T follicular helper cell (primary cell): ENCODE data around the gene SPECC1L.
"Not testable (repeated sequence)": the region's sequence is repeated elsewhere in the genome, so short reads cannot be mapped to it uniquely, and the experiment has no call there.

Experiments
- DNase-seq: peaks from one replicate; pipeline ENCODE4 v3.0.0-alpha.2; 2020; ENCODE audit warnings: low read depth
- total RNA-seq, 2 experiments: gene quantifications; one replicate each; lab custom pipeline; 2026; lab: John Stamatoyannopoulos, UW

SPECC1L gene, protein sequence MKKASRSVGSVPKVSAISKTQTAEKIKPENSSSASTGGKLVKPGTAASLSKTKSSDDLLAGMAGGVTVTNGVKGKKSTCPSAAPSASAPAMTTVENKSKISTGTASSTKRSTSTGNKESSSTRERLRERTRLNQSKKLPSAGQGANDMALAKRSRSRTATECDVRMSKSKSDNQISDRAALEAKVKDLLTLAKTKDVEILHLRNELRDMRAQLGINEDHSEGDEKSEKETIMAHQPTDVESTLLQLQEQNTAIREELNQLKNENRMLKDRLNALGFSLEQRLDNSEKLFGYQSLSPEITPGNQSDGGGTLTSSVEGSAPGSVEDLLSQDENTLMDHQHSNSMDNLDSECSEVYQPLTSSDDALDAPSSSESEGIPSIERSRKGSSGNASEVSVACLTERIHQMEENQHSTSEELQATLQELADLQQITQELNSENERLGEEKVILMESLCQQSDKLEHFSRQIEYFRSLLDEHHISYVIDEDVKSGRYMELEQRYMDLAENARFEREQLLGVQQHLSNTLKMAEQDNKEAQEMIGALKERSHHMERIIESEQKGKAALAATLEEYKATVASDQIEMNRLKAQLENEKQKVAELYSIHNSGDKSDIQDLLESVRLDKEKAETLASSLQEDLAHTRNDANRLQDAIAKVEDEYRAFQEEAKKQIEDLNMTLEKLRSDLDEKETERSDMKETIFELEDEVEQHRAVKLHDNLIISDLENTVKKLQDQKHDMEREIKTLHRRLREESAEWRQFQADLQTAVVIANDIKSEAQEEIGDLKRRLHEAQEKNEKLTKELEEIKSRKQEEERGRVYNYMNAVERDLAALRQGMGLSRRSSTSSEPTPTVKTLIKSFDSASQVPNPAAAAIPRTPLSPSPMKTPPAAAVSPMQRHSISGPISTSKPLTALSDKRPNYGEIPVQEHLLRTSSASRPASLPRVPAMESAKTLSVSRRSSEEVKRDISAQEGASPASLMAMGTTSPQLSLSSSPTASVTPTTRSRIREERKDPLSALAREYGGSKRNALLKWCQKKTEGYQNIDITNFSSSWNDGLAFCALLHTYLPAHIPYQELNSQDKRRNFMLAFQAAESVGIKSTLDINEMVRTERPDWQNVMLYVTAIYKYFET
- total RNA-seq, result 30.0 to 34.7 reads per million in 2 experiments

- DNase-seq, result peak; percentile 85
Measured at GRCh38 chr22:24270556-24271385, at the start of gene SPECC1L. Gene SPECC1L (plus strand): TSS chr22:24270831. CDS start chr22:24302232, 31,401 bp downstream.

- DNase-seq, result no peak
Measured at GRCh38 chr22:24224468-24224867, 46.2 kb upstream of the SPECC1L start.

- no peak for DNase-seq
Measured at GRCh38 chr22:24225044-24225601, 45.5 kb upstream of the SPECC1L start.

DNA sequence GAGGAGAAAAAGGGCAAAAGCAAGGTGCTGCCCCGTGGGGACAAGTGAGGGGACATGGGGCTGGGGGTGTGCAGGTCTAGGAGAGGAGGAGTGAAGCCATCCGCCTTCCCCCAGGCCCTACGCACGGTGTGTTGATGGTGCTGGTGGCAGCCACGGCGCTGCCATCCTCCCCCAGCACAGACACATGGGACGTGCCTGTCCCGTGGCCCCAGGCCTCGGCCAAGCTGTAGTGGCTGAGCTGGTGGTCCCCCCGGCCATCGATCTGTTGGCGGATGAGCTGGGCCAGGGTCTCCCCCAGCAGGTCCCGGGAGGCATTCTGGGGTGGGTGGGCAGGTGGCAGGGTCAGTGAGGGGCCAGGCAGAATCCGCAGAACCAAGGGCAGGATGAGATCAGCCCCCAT lies 44.7 kb upstream of the SPECC1L start:
- DNase-seq, result no peak

- DNase-seq, result peak; percentile 34
Measured at GRCh38 chr22:24230911-24231656, 39.5 kb upstream of the SPECC1L start.

GRCh38 chr22:24231706-24232105 lies 38.9 kb upstream of the SPECC1L start:
- DNase-seq, result no peak

DNA sequence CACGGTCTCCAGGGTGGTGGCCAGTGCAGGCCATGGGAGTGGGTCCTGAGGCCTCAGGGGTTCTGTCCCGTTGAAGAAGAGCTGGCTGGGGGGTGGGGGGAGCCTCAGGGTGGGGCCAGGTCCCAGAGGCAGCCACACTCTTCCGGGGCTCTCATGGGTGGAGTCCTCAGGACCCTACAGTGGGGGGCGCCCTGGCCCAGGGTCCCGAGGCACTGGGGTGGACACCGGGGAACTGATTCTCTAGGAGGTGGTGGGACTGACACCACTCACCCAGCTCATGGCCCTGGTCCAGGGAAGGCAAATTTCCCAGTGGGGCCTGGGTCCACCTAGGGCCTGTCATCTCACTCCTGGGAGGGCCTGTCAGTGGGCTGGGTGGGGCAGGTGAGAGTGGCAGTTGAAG lies 38.5 kb upstream of the SPECC1L start:
- DNase-seq, result no peak

- no peak for DNase-seq
Measured at GRCh38 chr22:24232725-24233124, 37.9 kb upstream of the SPECC1L start.

DNA sequence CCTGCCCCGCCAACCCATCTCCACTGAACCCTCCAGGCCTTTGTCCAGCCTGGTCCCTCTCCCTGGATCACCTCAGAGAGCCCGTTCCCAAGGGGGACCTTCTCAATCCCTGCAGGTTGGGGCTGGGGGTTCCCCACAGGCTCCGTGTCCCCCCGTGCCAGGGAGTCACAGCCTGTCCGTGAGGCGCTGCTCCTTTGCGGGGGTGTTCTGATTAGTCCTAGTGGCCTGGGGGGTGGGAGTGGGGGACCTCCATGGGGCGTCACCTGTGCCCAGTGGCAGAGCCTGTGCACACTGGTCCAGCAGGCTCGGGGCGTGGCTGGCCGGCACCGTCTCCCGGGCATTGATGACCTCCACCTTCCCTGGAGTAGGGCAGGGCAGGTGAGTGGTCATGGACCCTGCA lies 37.4 kb upstream of the SPECC1L start:
- no peak for DNase-seq

- DNase-seq, result no peak
Measured at GRCh38 chr22:24233816-24234215, 36.8 kb upstream of the SPECC1L start.

- DNase-seq, result no peak
Measured at GRCh38 chr22:24235315-24235714, 35.3 kb upstream of the SPECC1L start.

- DNase-seq, result no peak
Measured at GRCh38 chr22:24236656-24237055, 34.0 kb upstream of the SPECC1L start.

GRCh38 chr22:24238101-24238694 lies 32.4 kb upstream of the SPECC1L start:
- not testable (repeated sequence) for DNase-seq

- DNase-seq, result no peak
Measured at GRCh38 chr22:24240381-24240780, 30.2 kb upstream of the SPECC1L start.

GRCh38 chr22:24240985-24241692 lies 29.5 kb upstream of the SPECC1L start:
- not testable (repeated sequence) for DNase-seq

DNA sequence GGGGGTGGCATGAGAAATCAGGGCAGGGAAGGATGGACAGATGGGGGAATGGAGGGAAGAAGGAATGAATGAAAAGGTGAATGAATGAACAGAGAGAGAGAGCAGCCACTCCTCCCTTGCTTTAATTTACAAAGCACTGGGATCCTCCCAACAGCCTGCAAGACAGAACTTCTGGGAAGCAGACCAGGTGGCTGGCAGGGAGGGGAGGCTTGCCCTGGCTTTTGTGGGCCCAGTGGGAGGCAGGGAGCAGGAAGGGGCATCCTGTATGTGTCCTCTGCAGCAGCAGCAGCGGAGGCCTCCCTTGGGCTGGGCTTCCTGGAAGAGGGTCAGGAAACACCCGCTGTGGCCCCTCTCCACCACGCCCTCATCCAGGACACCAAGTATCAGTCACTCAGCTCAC lies 27.2 kb upstream of the SPECC1L start:
- not testable (repeated sequence) for DNase-seq

DNA sequence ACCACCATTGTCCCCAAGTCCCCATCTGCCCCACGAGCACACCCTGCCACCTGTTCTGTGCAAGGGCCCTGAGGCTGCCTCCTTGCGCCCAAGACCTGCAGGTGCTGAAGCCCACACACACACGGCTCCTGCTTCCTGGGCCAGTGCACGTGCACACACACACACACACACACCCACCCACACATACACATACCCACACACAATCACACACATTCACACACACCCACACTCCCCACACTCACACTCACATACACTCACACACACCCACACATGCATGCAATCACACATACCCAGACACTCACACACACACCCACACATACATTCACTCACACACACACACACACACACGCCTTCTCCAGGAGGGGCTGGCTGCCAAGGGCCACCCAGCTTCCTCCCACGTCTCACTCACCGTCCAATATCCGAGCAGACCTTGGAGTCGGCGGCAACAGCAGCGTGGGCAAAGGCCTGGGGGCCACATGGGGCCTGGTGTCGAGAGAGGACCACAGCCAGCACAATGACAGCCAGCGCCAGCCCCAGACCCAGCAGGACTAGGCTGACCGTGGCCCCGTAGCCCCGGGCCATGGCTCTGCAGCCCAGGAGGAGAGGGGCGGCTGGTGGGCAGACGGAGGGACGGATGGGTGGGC lies 26.4 kb upstream of the SPECC1L start:
- DNase-seq, result no peak

GRCh38 chr22:24245030-24245431 lies 25.6 kb upstream of the SPECC1L start, which contains the start of gene GGT5:
Gene GGT5 (minus strand): TSS chr22:24245082. CDS start chr22:24244725, 357 bp downstream.
- DNase-seq, result not testable (repeated sequence)
